Kidney (tissue), 14 donors: ENCODE results near the gene LRRC59. TPM values are rescaled to one million over a fixed set of nuclear protein-coding genes. Genes with fewer than 3 reads are reported as not detected.

ENCODE experiments used
- DNase-seq, 5 donors: peaks; one replicate each; pipeline ENCODE4 v3.0.0-alpha.2; 2013 to 2020
- FAIRE-seq: peaks from 2 replicates; lab custom pipeline; 2012; peaks lifted over from hg19 to GRCh38; lab: Jason Lieb, UNC
- H3K27ac ChIP-seq, 2 donors: one replicate each; pipeline ENCODE4 v1.7.0; 2013; ENCODE audit warnings: low read depth in 2 of 2, low read length in 2 of 2, inconsistent platforms in 1 of 2
- H3K27me3 ChIP-seq: one replicate; pipeline ENCODE4 v1.7.1; 2013; ENCODE audit warnings: low read length, inconsistent platforms; ENCODE audit not compliant: control insufficient read depth, insufficient read depth
- H3K36me3 ChIP-seq, 3 donors: one replicate each; pipeline versions ENCODE4 v1.7.0 to v1.7.1; 2013; ENCODE audit warnings: low read length in 3 of 3, control low read depth in 1 of 3, inconsistent platforms in 1 of 3; ENCODE audit not compliant: insufficient read depth in 3 of 3, control insufficient read depth in 2 of 3
- H3K4me1 ChIP-seq, 3 donors: one replicate each; pipeline versions ENCODE4 v1.7.0 to v1.7.1; 2013; ENCODE audit warnings: low read length in 3 of 3, inconsistent platforms in 1 of 3, low read depth in 1 of 3; ENCODE audit not compliant: control insufficient read depth in 2 of 3, insufficient read depth in 2 of 3
- H3K4me3 ChIP-seq, 3 donors: one replicate each; pipeline versions ENCODE4 v1.7.0 to v1.8.1; 2013; ENCODE audit warnings: low read length in 3 of 3, control low read depth in 1 of 3, inconsistent platforms in 1 of 3
- H3K9ac ChIP-seq, 3 donors: one replicate each; pipeline versions ENCODE4 v1.7.0 to v1.7.1; 2013; ENCODE audit warnings: low read length in 3 of 3, control low read depth in 1 of 3, inconsistent platforms in 1 of 3
- H3K9me3 ChIP-seq, 3 donors: one replicate each; pipeline versions ENCODE4 v1.7.0 to v1.7.1; 2013; ENCODE audit warnings: low read length in 3 of 3, control low read depth in 1 of 3, inconsistent platforms in 1 of 3; ENCODE audit not compliant: control insufficient read depth in 2 of 3, insufficient read depth in 1 of 3
- CTCF ChIP-seq: IDR thresholded peaks from 3 replicates; pipeline ENCODE4 v1.5.1; 2012; ENCODE audit warnings: mild to moderate bottlenecking, moderate library complexity, borderline replicate concordance; ENCODE audit not compliant: insufficient read depth; ENCODE audit errors: extremely low read depth
- intact Hi-C: fragments of 100-400 bp; cut with DNase I; formaldehyde crosslinking; loops from one replicate; pipeline ENCODE4 v1.11.1; 2022
- polyA plus RNA-seq: library from polyadenylated mRNA; stranded (reverse); fragments of 350-450 nt; fragmentation: Illumina TruSeq; extraction: RNeasy Lipid Tissue Mini Kit (QIAGEN cat#74804); gene quantifications from one replicate; pipeline ENCODE4 v1.2.3, GENCODE V29; 2014; ENCODE audit warnings: low read depth, low replicate concordance; ENCODE audit not compliant: insufficient read depth
- total RNA-seq: library from RNA; stranded (reverse); fragmentation: NEBNext Ultra II Directional; extraction: Animal tissue kit (Norgen Biotek cat#: 25700); gene quantifications from one replicate; pipeline ENCODE4 v1.2.1, GENCODE V29; 2021
- donor health status: control.
- donor health status: control.
- donor health status: control.
- donor health status: control.
- donor health status: control.
- donor health status: DM: yes; HTN: yes; CAD: no.
- donor health status: Normal renal cell carcinoma (clear cell type).

Gene LRRC59
- total and polyA plus RNA-seq, 2 donors from 2014 or later: 37.0 to 61.7 TPM

- no peaks in the 10 kb centered on the region for H3K4me1 ChIP-seq
- DNase-seq (no peak), FAIRE-seq (no peak)
- intact Hi-C loops: no loop called here
- H3K9ac ChIP-seq: no peak overlapping the region
- no peak overlapping the region for H3K4me3 ChIP-seq
- H3K27ac ChIP-seq: no peak overlapping the region
- no peaks in the 10 kb centered on the region for H3K27me3 ChIP-seq
- H3K36me3 ChIP-seq: peaks cover 0 to 34% (median 17%) of the 10 kb centered on the region in 3 donors
- TF ChIP-seq CTCF: no peak
- H3K9me3 ChIP-seq: no peaks in the 10 kb centered on the region
Measured at GRCh38 chr17:50380369-50381259, 16.7 kb downstream of the LRRC59 start.

GRCh38 chr17:50379351-50380132 lies 17.8 kb downstream of the LRRC59 start:
- Histone ChIP-seq H3K36me3 (peaks cover 0 to 26% (median 12%) of the 10 kb centered on the region in 3 donors), H3K9ac (no peak overlapping the region), H3K27me3 (no peaks in the 10 kb centered on the region), H3K4me3 (no peak overlapping the region), H3K27ac (no peak overlapping the region), H3K9me3 (no peaks in the 10 kb centered on the region), H3K4me1 (no peaks in the 10 kb centered on the region)
- intact Hi-C loops: no loop called here
- TF ChIP-seq CTCF: no peak
- DNase-seq (no peak), FAIRE-seq (no peak)

- H3K27me3 ChIP-seq: no peaks in the 10 kb centered on the region
- H3K4me1 ChIP-seq: peaks cover 0 to 6% (median 4%) of the 10 kb centered on the region in 3 donors
- H3K4me3 ChIP-seq: no peak overlapping the region
- DNase-seq (no peak), FAIRE-seq (no peak)
- H3K36me3 ChIP-seq: no peaks in the 10 kb centered on the region
- H3K9me3 ChIP-seq: no peaks in the 10 kb centered on the region
- H3K9ac ChIP-seq: no peak overlapping the region
- no peak overlapping the region for H3K27ac ChIP-seq
- no peak for TF ChIP-seq CTCF
- intact Hi-C loops: no loop called here
Measured at GRCh38 chr17:50375858-50376538, 21.3 kb downstream of the LRRC59 start.
